Activated naive CD8-positive, alpha-beta T cell treated with anti-CD3 and anti-CD28 coated beads, Interleukin-2, amount 50 U/mL, for 24 hours (primary cell): Measurements from ENCODE around the gene FLRT2.

Experiments used
- ATAC-seq: fragments of 150-1000 bp; cut with Tn5 transposase; one replicate; pipeline ENCODE4 v1.10.0; 2021
- DNase-seq: peaks from one replicate; pipeline ENCODE4 v3.0.0; 2021
- H3K27ac Mint-ChIP-seq: one replicate; pipeline ENCODE4 v1.8.0; 2021; ENCODE audit warnings: mild to moderate bottlenecking, mixed read lengths
- H3K27me3 Mint-ChIP-seq: one replicate; pipeline ENCODE4 v1.8.0; 2021; ENCODE audit warnings: mixed read lengths
- H3K36me3 Mint-ChIP-seq: one replicate; pipeline ENCODE4 v1.8.0; 2021; ENCODE audit warnings: low read depth, mixed read lengths
- H3K4me1 Mint-ChIP-seq: one replicate; pipeline ENCODE4 v1.8.0; 2021; ENCODE audit warnings: mixed read lengths
- H3K4me3 Mint-ChIP-seq: one replicate; pipeline ENCODE4 v1.8.0; 2021; ENCODE audit warnings: mild to moderate bottlenecking, moderate library complexity, mixed read lengths
- H3K9me3 Mint-ChIP-seq: one replicate; pipeline ENCODE4 v1.8.0; 2021; ENCODE audit warnings: mixed read lengths

Gene FLRT2

GRCh38 chr14:85534458-85535293, 4.7 kb downstream of the FLRT2 start:
- no peaks in the 10 kb centered on the region for H3K36me3 Mint-ChIP-seq
- H3K9me3 Mint-ChIP-seq: no peaks in the 10 kb centered on the region
- no peak for ATAC-seq
- no peak overlapping the region for H3K4me3 Mint-ChIP-seq
- DNase-seq: no peak
- H3K4me1 Mint-ChIP-seq: peaks cover 7% of the 10 kb centered on the region
- peaks cover 69% of the 10 kb centered on the region for H3K27me3 Mint-ChIP-seq
- H3K27ac Mint-ChIP-seq: no peak overlapping the region

DNA sequence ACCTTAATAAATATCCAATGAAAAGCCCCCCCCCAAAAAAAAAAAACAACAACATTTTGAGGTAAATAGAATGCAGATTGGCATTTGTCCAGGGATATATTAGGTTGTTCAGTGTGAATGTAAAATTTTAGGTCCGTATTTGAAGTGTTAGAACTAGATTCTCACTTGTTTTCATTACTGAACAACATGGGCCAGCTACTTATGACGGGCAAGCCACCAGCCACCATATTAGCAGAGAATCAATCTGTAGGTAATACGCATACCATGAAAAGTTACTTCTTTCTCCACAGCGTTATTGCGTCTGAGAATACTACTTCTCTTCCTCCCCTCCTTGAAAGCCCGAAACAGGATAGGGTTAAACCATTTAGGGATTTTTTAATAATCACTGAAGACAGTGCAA, 5.4 kb downstream of the FLRT2 start:
- peaks cover 7% of the 10 kb centered on the region for H3K4me1 Mint-ChIP-seq
- no peak overlapping the region for H3K4me3 Mint-ChIP-seq
- H3K9me3 Mint-ChIP-seq: no peaks in the 10 kb centered on the region
- ATAC-seq (no peak), DNase-seq (no peak)
- no peak overlapping the region for H3K27ac Mint-ChIP-seq
- no peaks in the 10 kb centered on the region for H3K36me3 Mint-ChIP-seq
- H3K27me3 Mint-ChIP-seq: peaks cover 62% of the 10 kb centered on the region

DNA sequence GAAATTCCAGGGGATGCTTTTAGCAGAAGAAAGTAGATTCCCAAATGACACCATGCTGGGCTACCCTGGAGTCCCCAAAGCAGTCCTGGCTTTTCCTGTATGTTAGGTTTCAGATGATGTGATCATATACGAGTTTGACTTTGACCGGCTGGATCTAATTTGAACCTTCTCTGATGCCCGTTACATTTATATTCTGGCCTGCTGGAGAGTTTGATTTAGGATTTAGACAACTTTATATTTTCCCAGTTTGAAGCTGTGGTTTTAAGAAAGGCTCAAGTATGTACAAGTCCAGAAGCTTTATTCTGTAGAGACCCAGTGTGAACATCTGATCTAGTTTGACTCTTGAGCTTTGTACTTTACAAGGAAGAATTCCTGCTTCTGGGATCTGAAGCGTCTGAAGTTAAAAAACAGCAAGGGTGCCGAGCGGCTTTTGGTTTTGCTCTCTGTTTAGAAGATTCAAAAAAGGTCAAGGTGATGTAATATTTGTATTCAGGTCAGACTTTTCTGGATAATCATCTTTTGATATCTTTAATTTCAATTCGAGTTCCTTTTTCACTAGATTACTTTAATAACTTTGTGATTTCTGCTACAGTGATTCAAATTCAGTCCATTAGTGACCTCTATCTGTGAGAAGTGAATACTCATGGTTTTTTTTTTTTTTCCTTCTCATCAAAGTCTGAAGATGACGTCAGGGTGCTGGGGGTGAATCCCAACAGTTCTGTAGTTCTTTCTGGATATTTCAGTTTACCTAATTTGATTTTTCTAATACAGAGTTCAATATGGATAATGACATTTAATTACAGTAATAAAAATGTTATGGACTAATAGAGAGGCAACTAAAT, 6.3 kb downstream of the FLRT2 start:
- ATAC-seq: no peak
- Mint-ChIP-seq H3K27me3 (peaks cover 53% of the 10 kb centered on the region), H3K9me3 (no peaks in the 10 kb centered on the region), H3K4me3 (no peak overlapping the region), H3K27ac (no peak overlapping the region), H3K36me3 (no peaks in the 10 kb centered on the region), H3K4me1 (peaks cover 7% of the 10 kb centered on the region)
- no peak for DNase-seq

DNA sequence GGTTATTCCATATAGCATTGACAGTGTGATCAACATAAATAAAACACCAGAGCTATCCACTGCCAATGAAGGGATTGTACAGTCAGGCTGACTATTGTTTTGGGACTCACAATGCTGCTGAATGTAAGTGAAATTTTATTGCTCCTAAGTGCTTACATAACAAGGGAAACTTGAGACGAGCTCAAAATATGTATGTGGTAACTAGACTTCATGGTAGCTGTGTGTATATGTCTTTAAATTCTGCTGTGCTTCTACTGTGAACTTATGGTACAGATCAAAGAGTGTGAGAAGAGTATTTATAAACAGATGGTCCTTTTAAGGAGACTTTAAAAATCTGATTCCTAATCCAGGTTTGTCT, 6.9 kb downstream of the FLRT2 start:
- ATAC-seq: no peak
- no peak overlapping the region for H3K4me3 Mint-ChIP-seq
- H3K4me1 Mint-ChIP-seq: peaks cover 6% of the 10 kb centered on the region
- H3K27ac Mint-ChIP-seq: no peak overlapping the region
- H3K36me3 Mint-ChIP-seq: no peaks in the 10 kb centered on the region
- H3K9me3 Mint-ChIP-seq: no peaks in the 10 kb centered on the region
- no peak for DNase-seq
- peaks cover 47% of the 10 kb centered on the region for H3K27me3 Mint-ChIP-seq

DNA sequence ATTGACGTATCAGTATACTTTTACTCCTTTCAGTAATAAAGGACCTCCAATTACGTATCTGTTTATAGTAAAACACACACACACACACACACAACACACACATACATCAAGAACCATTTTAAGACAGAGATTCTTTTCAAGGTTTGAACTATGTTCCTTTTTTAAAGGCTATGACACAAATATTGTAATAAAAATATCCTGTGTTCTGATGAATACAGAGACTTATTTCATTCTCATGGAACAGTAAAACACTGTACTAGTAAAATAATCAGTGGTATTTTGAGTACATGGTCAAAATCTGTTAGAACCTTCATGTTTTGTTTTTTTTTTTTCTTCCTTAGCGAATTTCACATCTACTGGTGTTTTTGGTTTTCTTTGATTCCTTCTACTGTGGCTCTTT, 7.6 kb downstream of the FLRT2 start:
- DNase-seq: no peak
- no peak for ATAC-seq
- Mint-ChIP-seq H3K4me3 (no peak overlapping the region), H3K4me1 (peaks cover 3% of the 10 kb centered on the region), H3K36me3 (no peaks in the 10 kb centered on the region), H3K9me3 (no peaks in the 10 kb centered on the region), H3K27me3 (peaks cover 40% of the 10 kb centered on the region), H3K27ac (no peak overlapping the region)

DNA sequence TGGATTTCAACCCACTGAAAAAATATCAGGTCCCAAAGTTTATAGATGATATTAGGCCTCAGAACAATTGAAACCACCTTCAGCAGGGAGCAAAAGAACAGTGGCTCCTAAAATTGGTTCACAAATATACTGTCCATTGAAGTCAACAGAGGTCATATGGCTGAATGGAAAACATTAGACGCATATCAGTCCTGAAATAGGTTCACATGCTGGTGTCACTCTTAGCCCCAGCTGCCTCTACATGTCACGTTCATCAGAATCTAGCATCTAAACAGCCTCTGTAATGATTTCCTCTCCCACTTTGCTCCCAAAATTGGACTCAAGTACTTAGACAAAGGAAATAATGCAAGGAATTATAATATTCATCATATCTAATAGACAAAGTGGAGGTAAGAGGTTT, 8.7 kb downstream of the FLRT2 start:
- ATAC-seq (no peak), DNase-seq (no peak)
- H3K4me1 Mint-ChIP-seq: no peaks in the 10 kb centered on the region
- H3K9me3 Mint-ChIP-seq: no peaks in the 10 kb centered on the region
- H3K4me3 Mint-ChIP-seq: no peak overlapping the region
- no peak overlapping the region for H3K27ac Mint-ChIP-seq
- H3K27me3 Mint-ChIP-seq: peaks cover 35% of the 10 kb centered on the region
- H3K36me3 Mint-ChIP-seq: no peaks in the 10 kb centered on the region

DNA sequence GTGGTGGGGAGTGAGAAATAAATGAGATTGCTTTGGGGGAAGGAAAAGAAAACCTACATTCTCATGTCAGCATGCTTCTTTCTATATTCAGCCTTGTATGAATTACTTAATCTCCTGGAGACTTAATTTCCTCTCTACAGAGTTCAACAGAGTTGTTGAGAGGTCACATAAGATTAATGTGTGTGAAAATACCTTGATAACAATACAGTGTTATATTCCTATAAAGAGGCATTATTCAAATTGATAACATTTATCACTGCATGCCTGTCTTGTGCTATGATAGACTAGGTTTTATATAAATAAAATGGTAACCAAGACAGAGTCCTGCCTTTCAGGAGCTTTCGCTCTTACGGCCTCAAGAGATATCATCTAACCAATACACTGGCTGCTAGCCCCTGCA, 9.6 kb downstream of the FLRT2 start:
- no peak overlapping the region for H3K4me3 Mint-ChIP-seq
- no peak for ATAC-seq

GRCh38 chr14:85542623-85543022, 12.7 kb downstream of the FLRT2 start:
- no peaks in the 10 kb centered on the region for H3K27me3 Mint-ChIP-seq
- H3K9me3 Mint-ChIP-seq: no peaks in the 10 kb centered on the region
- DNase-seq: no peak
- no peak overlapping the region for H3K27ac Mint-ChIP-seq
- no peak for ATAC-seq
- no peak overlapping the region for H3K4me3 Mint-ChIP-seq
- no peaks in the 10 kb centered on the region for H3K36me3 Mint-ChIP-seq
- H3K4me1 Mint-ChIP-seq: no peaks in the 10 kb centered on the region

More for the DNA sequence above, 9.6 kb downstream of the FLRT2 start:
- Mint-ChIP-seq H3K36me3 (no peaks in the 10 kb centered on the region), H3K4me1 (no peaks in the 10 kb centered on the region), H3K9me3 (no peaks in the 10 kb centered on the region), H3K27ac (no peak overlapping the region), H3K27me3 (peaks cover 28% of the 10 kb centered on the region)
- no peak for DNase-seq

GRCh38 chr14:85545738-85546137, 15.8 kb downstream of the FLRT2 start:
- no peaks in the 10 kb centered on the region for H3K4me1 Mint-ChIP-seq
- no peak overlapping the region for H3K4me3 Mint-ChIP-seq
- H3K27me3 Mint-ChIP-seq: no peaks in the 10 kb centered on the region
- no peaks in the 10 kb centered on the region for H3K9me3 Mint-ChIP-seq
- DNase-seq (no peak), ATAC-seq (no peak)
- H3K27ac Mint-ChIP-seq: no peak overlapping the region
- no peaks in the 10 kb centered on the region for H3K36me3 Mint-ChIP-seq

GRCh38 chr14:85546390-85546789, 16.4 kb downstream of the FLRT2 start:
- no peaks in the 10 kb centered on the region for H3K36me3 Mint-ChIP-seq
- no peaks in the 10 kb centered on the region for H3K4me1 Mint-ChIP-seq
- no peaks in the 10 kb centered on the region for H3K9me3 Mint-ChIP-seq
- ATAC-seq: no peak
- DNase-seq: no peak
- H3K27ac Mint-ChIP-seq: no peak overlapping the region
- no peaks in the 10 kb centered on the region for H3K27me3 Mint-ChIP-seq
- no peak overlapping the region for H3K4me3 Mint-ChIP-seq

GRCh38 chr14:85549697-85550096, 19.8 kb downstream of the FLRT2 start:
- Mint-ChIP-seq H3K4me1 (no peaks in the 10 kb centered on the region), H3K27me3 (no peaks in the 10 kb centered on the region), H3K9me3 (peaks cover 4% of the 10 kb centered on the region), H3K4me3 (no peak overlapping the region), H3K36me3 (no peaks in the 10 kb centered on the region), H3K27ac (no peak overlapping the region)
- DNase-seq (no peak), ATAC-seq (no peak)

DNA sequence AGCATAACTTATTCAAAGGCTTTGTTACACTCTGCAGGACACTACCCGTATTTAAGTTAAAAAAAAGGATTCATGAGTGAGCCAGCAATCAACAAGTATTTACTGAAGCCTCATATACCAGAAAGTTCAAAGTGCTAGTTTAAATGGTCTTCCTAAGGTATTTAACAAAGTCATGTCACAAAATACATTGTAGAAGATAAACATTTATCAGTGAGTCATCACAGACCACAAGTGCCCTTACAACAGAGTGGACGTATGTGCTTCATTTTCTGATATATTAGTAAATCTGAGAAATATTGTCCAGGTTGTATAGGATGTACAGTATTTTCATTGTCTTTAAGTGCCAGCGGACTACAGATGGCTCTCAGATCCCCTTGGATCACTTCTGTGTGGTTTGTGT, 24.2 kb downstream of the FLRT2 start:
- ATAC-seq: no peak
- Mint-ChIP-seq H3K27me3 (no peaks in the 10 kb centered on the region), H3K36me3 (no peaks in the 10 kb centered on the region), H3K9me3 (peaks cover 11% of the 10 kb centered on the region), H3K4me3 (no peak overlapping the region), H3K27ac (no peak overlapping the region), H3K4me1 (no peaks in the 10 kb centered on the region)
- DNase-seq: no peak

GRCh38 chr14:85556267-85556666, 26.3 kb downstream of the FLRT2 start:
- no peak for DNase-seq
- ATAC-seq: no peak
- Mint-ChIP-seq H3K4me1 (no peaks in the 10 kb centered on the region), H3K27ac (no peak overlapping the region), H3K36me3 (no peaks in the 10 kb centered on the region), H3K27me3 (no peaks in the 10 kb centered on the region), H3K9me3 (peaks cover 11% of the 10 kb centered on the region), H3K4me3 (no peak overlapping the region)

DNA sequence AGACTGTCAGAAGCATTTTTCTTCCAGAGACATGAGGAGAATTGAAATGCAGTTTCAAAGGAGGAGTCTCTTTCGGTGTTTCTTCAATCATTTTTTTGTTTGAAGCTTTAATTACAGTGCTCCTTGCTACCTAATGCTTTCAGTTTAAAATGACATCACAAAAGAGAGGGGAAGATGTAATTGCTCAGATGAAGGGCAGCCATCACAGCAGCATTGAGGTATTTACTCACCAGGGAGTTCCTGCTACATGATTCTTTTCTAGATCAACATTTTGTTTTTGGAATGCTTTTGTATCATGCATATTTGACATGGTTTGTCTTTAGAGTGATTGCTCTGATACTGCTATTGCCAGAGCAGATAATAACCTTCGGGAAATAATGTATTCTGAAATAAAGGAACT, 28.6 kb downstream of the FLRT2 start:
- Mint-ChIP-seq H3K27ac (no peak overlapping the region), H3K4me3 (no peak overlapping the region), H3K9me3 (peaks cover 9% of the 10 kb centered on the region), H3K27me3 (no peaks in the 10 kb centered on the region), H3K36me3 (no peaks in the 10 kb centered on the region), H3K4me1 (no peaks in the 10 kb centered on the region)
- no peak for DNase-seq
- ATAC-seq: no peak

DNA sequence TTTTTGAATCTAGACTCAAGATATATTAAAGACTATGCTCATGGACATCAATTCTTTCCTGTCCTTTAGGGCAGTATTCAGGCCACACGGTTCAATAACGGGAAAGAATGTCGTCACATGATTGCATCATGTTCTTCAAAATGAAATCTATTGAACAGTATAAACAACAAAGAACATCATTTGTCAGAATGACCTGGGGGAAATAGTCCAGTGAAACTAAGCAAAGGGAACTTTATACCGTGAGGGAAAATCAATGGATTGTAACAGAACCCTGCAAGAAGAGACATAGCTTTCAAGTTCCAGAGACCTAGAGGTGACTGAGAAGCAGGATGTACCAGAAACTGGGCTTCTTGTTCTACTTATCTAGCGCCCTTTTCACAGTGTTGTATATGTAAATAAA, 32.7 kb downstream of the FLRT2 start:
- ATAC-seq: no peak
- no peaks in the 10 kb centered on the region for H3K36me3 Mint-ChIP-seq
- H3K4me3 Mint-ChIP-seq: no peak overlapping the region
- no peaks in the 10 kb centered on the region for H3K9me3 Mint-ChIP-seq
- no peak for DNase-seq
- H3K27me3 Mint-ChIP-seq: no peaks in the 10 kb centered on the region
- H3K27ac Mint-ChIP-seq: no peak overlapping the region
- no peaks in the 10 kb centered on the region for H3K4me1 Mint-ChIP-seq
